A549 (cell line): ENCODE data around the gene NMBR.

ENCODE experiments used
- CEBPB ChIP-seq, 2 experiments: fragments of >200 bp in 1 of 2; sonication (Bioruptor Twin) in 1 of 2; formaldehyde crosslinking in 1 of 2; IDR thresholded peaks; 2 replicates each; pipeline ENCODE4 v1.6.1; 2012 to 2016
- CHD4 ChIP-seq: fragments of 200-600 bp; sonication (generic); IDR thresholded peaks from 2 replicates; pipeline ENCODE4 v1.6.1; 2016; ENCODE audit warnings: antibody characterized with exemption, mild to moderate bottlenecking, borderline replicate concordance
- CTCF ChIP-seq: fragments of >200 bp; sonication (Bioruptor Twin); formaldehyde crosslinking; IDR thresholded peaks from 3 replicates; pipeline ENCODE4 v1.5.1; 2016
- HDAC2 ChIP-seq: fragments of 200-600 bp; sonication (generic); IDR thresholded peaks from 2 replicates; pipeline ENCODE4 v1.6.1; 2016
- HMGXB4 ChIP-seq: fragments of 250-450 bp; sonication (Bioruptor Pico); IDR thresholded peaks from 2 replicates; pipeline ENCODE4 v1.5.0; 2021; ENCODE audit warnings: mild to moderate bottlenecking, moderate library complexity, borderline replicate concordance
- MAX ChIP-seq: IDR thresholded peaks from 2 replicates; pipeline ENCODE4 v1.6.1; 2012
- POLR2A ChIP-seq: IDR thresholded peaks from 2 replicates; pipeline ENCODE4 v1.6.1; 2012; ENCODE audit warnings: mild to moderate bottlenecking, low read length
- POLR2AphosphoS2 ChIP-seq: conservative IDR thresholded peaks from 2 replicates; pipeline ENCODE4 v1.6.1; 2012; ENCODE audit warnings: low read length, improper control_type of control experiment, inconsistent platforms
- RAD21 ChIP-seq, 2 experiments: fragments of >200 bp in 1 of 2; sonication (Bioruptor Twin) in 1 of 2; formaldehyde crosslinking in 1 of 2; IDR thresholded peaks in 1 of 2; conservative IDR thresholded peaks in 1 of 2; 2 replicates in 1 of 2; 3 replicates in 1 of 2; pipeline ENCODE4 v1.6.1; 2012 to 2018; ENCODE audit warnings: inconsistent platforms in 1 of 2
- RFX5 ChIP-seq: fragments of 450-650 bp; IDR thresholded peaks from 2 replicates; pipeline ENCODE4 v1.7.1; 2014; ENCODE audit warnings: antibody characterized with exemption, mild to moderate bottlenecking, moderate library complexity
- RNF2 ChIP-seq: fragments of 200-600 bp; sonication (generic); IDR thresholded peaks from 2 replicates; pipeline ENCODE4 v1.6.1; 2016; ENCODE audit warnings: low read depth, mild to moderate bottlenecking, antibody characterized with exemption, moderate library complexity, borderline replicate concordance
- SMC3 ChIP-seq: fragments of >200 bp; sonication (Bioruptor Twin); formaldehyde crosslinking; IDR thresholded peaks from 3 replicates; pipeline ENCODE4 v1.6.1; 2018; ENCODE audit warnings: inconsistent platforms

GRCh38 chr6:142165227-142165626, 18.3 kb upstream of the NMBR start:
- TF ChIP-seq HDAC2 (no peak), CTCF (no peak), CEBPB (IDR thresholded peaks at IDR 0.05) (no peak), SMC3 (no peak), RFX5 (no peak), RAD21 (conservative IDR thresholded peaks at IDR 0.05 in 1 of 2, IDR thresholded peaks at IDR 0.05 in 1 of 2) (no peak), RNF2 (no peak), POLR2A (no peak), POLR2AphosphoS2 (no peak), HMGXB4 (CRISPR knock-in tag) (no peak), MAX (no peak), CHD4 (no peak)
